GM19324 (cell line): ENCODE results near the gene RETN.
A peak's percentile ranks its signal among the peaks of the same experiment; 100 is the strongest.
"Not testable (repeated sequence)": the region's sequence is repeated elsewhere in the genome, so short reads cannot be mapped to it uniquely, and the experiment has no call there.

ENCODE experiments used
- ATAC-seq: cut with Tn5 transposase; IDR thresholded peaks from one replicate; pipeline ENCODE4 v1.9.1; 2021; ENCODE audit warnings: mild to moderate bottlenecking, moderate library complexity; ENCODE audit not compliant: unreplicated experiment, low FRiP score

The RETN gene

DNA sequence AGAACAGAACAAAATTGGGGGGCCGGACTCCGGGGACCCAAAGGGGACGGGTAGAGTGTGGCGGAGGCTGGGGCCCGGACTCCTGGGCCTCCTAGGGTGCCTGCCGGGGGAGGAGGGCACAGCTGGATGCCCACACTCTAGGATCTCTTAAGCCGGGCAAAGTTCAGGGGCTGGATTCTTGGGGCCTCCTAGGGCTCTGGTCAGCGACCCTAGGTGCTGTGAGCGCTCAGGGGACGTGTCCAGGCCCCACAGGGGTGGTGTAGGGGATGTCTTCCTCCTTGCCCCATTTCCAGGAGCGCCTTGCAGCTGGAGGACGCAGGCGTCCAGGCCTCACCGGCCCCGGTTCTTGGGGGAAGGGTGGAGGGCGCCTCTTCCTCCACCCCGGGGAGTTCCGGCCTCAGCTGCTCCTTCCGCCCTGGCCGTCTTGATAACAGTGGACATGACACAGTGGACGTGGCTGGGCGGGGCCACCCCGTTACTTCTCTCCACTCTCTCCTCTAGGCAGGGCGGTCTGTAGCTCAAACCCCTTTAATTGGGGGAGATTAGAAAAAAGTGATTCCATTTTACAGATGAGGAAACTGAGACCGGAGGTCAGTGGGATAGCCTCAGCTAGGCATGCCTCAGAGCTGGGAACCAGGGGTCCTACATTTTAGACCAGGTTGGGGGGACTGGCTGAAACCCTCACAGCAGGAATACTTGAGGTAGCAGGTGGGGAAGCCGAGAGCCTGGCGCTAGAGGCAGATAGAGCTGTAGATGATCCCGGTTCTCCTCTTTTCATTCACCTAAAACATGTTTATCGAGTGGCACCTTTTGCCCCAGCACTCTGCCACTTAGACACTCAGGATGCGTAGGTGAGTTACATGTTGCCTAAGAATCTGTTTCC is 31.2 kb upstream of the RETN start:
- ATAC-seq = peak; percentile 16

DNA sequence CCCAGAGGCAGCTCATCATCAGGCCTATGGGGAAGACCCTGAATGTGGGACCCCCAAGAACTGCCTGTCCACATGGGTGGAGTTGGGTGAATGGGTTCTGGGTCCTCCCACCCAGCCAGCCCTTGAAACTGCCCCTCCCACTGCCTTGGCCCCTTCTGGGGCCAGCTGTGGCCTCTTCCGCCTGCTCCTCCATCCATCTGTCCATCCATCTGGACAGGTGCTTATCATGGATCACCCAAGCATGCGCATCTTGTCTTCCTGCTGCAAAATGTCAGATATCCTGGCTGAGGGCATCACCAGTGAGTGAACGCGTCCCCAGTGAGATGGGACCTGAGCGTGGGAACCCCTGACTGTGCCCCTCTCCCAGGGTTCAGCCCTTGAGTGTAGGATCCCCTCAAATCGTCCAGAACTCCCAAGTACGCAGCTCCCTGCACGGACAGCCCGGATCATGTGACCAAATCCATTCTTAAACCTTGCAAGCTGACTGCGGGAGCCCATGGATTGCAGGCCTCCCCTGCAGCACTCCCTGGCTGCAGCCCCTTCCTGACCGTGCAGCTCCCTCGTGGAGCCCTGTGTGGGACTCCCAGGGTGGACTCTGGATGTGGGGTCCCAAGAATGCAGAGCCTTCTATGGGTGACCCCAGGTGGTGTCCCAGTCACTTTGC is 29.9 kb upstream of the RETN start:
- no peak for ATAC-seq

DNA sequence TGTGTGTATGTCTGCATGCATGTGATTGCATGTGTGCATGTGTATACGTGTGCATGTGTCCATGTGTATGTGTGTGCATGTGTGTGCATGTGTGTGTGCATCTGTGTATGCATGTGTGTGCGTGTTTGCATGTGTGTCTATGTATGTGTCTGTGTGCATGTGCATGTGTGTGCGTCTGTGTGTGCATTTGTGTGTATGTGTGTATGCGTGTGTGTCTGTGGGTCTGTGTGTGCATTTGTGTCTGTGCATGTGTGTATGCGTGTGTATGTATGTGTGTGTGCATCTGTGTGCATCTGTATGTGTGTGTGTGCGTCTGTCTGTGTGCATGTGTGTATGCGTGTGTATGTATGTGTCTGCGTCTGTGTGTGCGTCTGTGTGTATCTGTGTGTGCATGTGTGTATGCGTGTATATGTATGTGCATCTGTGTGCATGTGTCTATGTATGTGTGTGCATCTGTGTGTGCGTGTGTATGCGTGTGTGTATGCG is 28.9 kb upstream of the RETN start:
- ATAC-seq = no peak

DNA sequence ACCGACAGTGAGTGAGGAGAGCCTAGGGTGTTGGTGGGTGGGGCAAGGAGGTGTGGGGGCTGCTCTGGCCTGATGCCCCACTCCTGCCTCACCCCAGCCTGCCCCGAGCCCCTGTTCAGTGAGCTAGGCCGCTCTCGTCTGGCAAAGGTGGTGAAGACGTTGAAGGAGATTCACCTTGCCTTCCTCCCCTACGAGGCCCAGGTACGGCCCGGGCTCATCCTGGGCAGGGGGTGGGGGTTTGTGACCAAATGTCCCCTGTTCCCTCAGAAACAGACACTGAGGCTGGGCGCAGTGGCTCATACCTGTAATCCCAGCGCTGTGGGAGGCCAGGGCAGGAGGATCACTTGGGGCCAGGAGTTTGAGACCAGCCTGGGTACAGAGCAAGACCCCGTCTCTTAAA is 28.0 kb upstream of the RETN start:
- no peak for ATAC-seq

DNA sequence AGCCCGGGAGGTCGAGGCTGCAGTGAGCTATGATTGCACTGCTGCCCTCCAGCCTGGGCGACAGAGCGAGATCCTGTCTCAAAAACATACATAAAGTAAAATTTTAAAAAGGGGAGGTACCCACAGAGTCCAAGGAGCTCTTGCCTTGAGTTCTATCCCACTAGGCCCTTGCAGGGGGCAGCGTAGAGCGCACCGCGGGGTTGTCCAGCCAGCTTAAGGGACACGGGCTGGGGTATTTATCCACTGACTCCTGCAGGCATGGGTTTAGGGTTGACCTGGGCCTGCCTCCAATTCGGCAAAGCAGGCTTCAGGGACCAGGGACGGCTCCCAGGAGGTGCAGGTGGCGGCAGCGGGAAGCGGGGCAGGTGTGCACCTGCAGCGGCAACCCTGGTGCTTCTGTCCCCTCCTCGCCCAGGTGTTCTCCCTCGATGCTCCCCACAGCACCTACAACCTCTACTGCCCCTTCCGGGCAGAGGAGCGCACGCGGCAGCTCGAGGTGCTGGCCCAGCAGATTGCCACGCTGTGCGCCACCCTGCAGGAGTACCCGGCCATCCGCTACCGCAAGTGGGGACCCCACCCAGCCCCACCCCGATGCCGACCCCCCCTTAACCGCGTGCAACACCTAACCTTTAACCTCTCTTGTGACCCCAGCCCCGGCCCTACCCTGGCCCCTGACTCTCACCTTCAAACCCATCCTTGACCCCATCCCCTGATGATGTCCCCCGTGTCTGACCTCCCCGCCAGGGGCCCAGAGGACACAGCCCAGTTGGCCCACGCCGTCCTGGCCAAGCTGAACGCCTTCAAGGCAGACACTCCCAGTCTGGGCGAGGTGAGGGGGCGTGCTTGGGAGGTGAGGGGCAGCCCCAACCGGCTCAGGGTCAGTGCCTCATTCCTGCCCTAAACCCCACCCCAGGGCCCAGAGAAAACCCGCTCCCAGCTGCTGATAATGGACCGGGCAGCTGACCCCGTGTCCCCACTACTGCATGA is 27.3 kb upstream of the RETN start:
- no peak for ATAC-seq

DNA sequence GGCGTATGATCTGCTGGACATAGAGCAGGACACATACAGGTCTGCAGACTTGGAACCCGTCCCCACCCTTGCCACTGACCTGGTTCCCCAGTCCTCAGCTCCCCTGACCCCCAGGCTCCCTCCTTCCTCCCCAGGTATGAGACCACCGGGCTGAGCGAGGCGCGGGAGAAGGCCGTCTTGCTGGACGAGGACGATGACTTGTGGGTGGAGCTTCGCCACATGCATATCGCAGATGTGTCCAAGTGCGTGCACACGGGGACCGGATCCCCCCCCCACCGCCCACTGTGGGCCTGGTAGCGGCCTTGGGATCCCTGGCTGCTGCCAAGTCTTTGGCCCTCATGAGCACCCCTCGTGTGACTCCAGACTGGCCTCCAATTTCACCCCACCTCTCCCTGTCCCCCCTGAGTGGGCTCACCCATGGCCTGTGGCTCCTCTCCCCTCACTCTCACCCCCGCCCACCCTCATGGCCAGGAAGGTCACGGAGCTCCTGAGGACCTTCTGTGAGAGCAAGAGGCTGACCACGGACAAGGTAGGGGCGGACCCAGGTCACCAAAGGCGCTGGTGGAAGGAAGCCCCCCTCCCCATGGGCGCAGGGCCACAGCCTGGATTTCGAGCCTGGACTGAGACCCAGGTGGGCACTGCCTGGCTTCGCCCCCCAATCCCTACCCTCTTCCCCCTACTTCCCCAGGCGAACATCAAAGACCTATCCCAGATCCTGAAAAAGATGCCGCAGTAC is 26.4 kb upstream of the RETN start:
- ATAC-seq = no peak

DNA sequence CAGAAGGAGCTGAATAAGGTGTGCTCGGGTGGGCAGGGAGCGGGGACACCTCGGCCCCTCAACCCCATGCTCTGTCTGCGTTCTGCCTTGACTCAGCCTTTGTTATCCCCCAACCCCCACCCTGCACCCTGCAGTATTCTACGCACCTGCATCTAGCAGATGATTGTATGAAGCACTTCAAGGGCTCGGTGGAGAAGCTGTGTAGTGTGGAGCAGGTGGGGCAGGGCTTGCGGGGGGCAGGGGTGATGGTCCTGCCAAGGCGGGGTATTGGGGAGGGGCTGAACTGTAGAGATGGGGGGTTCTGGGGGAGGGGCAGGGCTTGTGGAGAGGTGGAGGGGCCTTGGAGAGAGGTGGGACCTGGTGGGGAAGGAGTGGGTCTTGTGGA is 25.8 kb upstream of the RETN start:
- ATAC-seq = no peak

DNA sequence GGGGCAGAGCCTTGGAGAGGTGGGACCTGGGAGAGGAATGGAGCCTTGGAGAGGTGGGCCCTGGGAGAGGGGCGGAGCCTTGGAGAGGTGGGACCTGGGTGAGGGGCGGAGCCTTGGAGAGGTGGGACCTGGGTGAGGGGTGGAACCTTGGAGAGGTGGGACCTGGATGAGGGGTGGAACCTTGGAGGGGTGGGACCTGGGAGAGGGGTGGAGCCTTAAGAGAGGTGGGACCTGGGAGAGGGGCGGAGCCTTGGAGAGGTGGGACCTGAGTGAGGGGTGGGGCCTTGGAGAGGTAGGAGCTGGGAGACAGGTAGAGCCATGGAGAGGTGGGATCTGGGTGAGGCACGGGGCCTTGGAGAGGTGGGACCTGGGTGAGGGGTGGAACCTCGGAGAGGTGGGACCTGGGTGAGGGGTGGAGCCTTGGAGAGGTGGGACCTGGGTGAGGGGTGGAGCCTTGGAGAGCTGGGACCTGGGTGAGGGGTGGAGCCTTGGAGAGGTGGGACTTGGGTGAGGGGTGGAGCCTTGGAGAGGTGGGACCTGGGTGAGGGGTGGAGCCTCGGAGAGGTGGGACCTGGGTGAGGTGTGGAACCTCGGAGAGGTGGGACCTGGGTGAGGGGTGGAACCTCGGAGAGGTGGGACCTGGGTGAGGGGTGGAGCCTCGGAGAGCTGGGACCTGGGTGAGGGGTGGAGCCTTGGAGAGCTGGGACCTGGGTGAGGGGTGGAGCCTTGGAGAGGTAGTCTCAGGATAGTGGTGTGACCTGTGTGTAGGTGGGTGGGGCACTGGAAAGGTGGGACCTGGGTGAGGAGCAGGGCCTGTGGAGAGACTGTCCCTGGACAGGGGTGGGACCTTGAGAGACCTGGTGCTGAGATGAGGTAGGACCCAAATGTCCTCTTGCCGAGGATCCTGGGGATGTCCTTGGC is 25.0 kb upstream of the RETN start:
- ATAC-seq = not testable (repeated sequence)

DNA sequence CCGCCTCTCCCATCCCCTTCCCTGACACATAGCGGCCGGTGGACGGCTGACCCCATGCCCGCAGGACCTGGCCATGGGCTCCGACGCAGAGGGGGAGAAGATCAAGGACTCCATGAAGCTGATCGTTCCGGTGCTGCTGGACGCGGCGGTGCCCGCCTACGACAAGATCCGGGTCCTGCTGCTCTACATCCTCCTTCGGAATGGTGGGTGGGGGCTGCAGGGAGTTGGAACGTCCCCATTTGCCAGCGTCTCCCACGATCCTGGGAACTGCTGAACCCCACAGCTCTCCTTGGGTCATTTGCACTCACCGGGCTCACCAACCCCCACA is 24.3 kb upstream of the RETN start:
- ATAC-seq = no peak

DNA sequence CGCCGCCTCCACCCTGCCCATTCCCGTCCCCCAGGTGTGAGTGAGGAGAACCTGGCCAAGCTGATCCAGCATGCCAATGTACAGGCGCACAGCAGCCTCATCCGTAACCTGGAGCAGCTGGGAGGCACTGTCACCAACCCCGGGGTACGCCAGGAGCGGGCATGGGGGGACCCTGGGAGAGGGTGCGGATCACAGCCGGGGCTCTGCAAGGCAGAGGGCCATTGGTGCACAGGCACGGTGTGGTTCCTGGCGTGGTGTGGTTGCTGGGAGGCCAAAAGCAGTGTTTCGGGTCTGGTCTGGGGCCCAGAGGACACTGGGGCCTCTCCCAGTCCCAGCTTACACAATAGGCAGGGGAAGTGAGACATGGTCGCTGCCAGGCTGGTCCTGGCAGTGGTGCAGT is 23.7 kb upstream of the RETN start:
- no peak for ATAC-seq

DNA sequence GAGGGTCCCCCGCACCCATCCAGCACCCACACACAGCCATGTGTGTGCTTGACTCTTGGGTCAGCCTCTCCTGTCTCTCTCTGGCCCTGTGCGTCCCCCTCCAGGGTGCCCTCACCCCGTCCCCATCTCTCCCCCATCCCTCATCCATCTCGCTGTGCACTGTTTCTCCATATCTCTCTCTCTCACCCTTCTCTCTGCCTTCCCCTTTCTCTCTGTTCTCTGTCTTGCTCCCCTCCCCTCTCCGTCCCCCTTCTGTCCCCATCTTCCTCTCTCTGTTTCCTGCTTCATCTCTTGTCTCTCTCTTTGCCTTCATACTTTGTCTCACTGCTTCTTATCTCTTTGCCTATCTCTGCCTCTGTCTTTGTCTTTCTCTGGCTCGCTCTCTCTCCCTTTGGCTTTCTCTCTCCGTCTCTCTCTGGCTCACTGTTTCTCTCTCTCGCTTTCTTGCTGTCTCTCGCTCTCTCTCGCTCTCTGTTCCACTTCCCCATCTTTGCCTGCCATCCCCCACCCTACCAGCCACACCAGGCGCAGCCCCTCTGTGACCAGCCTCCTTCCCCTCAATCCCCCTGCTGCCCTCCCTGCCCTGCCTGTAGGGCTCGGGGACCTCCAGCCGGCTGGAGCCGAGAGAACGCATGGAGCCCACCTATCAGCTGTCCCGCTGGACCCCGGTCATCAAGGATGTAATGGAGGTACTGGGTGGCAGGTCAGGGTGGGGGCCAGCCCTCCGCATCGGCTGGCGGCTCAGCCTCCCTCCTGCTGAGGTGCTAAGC is 23.0 kb upstream of the RETN start:
- ATAC-seq = no peak

DNA sequence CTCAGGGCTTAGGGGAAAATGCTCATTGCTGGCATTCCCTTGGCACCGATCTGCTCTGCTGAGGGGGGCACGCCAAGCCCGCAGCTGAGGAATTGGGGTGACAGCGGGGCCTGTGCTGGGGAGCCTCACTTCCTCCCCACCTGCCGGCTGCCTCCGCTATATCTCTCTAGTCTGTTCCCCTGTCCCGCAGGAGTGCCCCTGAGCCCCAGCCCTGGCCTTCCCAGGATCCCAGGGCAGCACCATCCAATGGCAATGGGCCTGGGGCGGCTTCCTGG is 22.5 kb upstream of the RETN start:
- ATAC-seq = no peak

DNA sequence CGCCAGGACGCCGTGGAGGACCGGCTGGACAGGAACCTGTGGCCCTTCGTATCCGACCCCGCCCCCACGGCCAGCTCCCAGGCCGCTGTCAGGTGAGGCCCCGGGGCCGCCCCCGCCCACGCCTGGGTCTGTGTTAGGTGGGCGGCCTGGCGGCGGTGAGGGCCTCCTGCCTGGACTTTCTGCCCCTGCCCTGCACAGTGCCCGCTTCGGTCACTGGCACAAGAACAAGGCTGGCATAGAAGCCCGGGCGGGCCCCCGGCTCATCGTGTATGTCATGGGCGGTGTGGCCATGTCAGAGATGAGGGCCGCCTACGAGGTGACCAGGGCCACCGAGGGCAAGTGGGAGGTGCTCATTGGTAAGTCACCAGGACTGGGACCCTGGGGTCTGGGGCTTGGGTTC is 21.7 kb upstream of the RETN start:
- no peak for ATAC-seq

DNA sequence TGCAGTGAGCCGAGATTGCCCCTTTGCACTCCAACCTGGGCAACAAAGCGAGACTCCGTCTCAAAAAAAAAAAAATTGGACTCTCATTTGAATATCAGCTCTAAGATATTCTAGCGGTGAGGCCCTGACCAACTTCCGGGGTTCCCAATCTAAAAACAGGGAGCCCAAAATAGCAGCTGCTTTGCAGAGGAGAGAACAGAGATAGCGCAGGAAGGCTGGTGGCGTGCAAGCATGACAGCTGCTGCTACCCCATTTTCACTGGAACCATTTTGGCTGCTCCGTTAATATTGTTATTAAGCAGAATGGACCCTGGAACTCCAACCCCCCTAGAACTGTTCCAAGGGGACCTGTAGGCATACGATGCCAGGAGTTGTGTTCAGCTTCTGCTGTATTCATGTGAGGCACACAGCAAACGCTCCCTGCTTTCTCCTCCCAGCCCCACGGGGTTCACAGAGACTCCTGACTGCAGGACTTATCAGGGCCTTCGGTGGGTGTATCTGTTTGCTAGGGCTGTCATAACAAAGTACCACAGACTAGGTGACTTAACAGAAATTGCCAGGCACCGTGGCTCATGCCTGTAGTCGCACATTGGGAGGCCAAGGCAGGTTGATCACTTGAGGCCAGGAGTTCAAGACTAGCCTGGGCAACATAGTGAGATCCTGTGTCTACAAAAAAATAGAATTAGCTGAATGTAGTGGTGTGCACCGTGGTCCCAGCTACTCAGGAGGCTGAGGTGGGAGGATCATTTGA is 20.4 kb upstream of the RETN start:
- ATAC-seq = no peak

DNA sequence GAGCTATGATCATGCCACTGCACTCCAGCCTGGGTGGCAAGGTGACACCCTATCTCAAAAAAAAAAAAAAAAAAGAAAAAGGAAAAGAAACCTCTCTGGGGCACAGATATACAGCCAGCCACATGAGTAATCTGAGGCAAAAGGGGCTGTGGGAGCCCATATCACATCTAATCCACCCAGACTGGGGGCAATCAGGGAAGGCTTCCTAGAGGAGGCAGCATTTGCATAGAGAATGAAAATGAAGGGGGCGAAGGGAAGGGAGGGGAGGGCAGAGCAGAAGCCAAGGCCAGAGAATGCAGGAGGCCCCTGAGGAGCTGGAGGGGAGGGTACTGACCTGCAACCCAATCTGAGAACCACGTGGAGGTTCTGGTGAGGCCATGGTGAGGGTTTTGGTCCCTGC is 18.7 kb upstream of the RETN start:
- no peak for ATAC-seq

DNA sequence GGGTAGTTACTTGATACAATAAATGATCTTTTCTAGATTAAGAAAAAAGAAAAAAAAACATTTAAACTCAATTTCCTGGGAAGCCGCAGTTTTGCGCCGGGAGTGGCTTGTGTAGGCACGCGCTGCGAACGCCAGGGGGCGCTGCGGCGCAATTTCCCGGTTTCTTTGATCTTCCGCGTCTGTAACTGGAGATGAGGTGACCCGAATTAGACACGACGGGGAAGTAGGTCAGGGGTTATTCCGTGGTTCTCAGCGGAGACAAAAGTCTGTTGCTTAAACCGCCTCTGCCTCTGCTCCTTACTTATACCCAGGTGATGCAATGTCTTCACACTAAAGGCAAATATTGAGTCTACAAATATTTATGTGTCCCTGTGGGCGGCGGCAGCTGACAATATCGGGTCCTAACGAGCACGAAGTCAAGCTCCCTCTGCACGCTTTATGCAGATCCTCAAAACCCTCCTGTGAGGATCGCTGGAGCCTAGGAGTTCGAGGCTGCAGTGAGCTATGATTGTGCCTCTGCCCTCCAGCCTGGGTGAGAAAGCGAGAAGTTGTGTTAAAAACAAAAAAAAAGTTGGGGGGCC is 16.7 kb upstream of the RETN start:
- peak; percentile 56 for ATAC-seq

DNA sequence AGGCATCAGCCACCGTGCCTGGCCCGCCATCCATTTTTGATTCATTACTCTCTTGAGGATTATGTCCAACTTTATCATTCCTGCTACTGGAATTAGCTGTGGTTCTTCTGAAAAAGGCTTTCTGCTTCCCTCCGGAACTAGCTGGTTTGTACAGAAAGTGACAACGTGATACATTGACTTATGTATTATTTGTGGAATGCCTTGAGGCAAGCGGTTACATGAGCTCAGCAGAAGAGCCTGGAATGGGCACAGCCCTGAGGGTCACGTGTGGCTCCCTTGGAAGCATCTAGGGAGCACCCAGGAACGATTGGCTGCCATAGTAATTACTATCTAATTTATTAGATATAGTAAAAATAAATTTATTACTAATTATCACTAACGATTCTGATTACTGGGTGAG is 14.4 kb upstream of the RETN start:
- no peak for ATAC-seq

DNA sequence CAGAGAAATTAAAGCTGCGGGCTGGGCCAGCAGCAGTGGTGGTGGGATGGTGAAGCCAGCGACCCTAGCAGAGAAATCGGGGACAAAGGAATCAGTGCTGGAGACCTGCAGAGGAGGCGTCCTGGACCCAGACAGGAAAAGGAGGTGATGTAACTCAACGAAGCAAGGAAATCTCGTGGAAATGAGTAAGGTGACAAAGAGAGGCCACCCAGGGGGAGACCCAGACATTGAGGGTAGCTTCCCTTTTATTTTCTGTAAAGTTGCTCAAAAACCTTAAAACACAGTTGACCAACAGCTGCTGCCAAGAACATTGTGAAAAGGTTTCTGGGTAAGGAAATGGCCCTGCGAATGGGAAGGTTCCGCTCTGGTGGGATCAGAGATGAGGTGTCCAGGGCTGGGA is 13.3 kb upstream of the RETN start:
- ATAC-seq = no peak
